Mucosa of descending colon (tissue), 3 donors: ENCODE results near the gene TIMP3. TPM values are rescaled to one million over a fixed set of nuclear protein-coding genes. Genes with fewer than 3 reads are reported as not detected.
A peak's percentile ranks its signal among the peaks of the same experiment; 100 is the strongest.

ENCODE experiments used
- ATAC-seq: fragments of 200-7000 bp; cut with Tn5 transposase; one replicate; pipeline ENCODE4 v1.9.1; 2020; ENCODE audit warnings: mild to moderate bottlenecking, moderate library complexity
- DNase-seq, 3 donors: peaks; one replicate each; pipeline ENCODE4 v3.0.0-alpha.2; 2020
- H3K36me3 ChIP-seq: fragments of 200-600 bp; one replicate; pipeline ENCODE4 v1.8.0; 2021; ENCODE audit warnings: low read depth, mild to moderate bottlenecking
- H3K4me1 ChIP-seq: fragments of 200-600 bp; one replicate; pipeline ENCODE4 v1.8.0; 2021; ENCODE audit warnings: low read depth, mild to moderate bottlenecking
- H3K4me3 ChIP-seq: fragments of 200-600 bp; one replicate; pipeline ENCODE4 v1.8.0; 2021; ENCODE audit warnings: mild to moderate bottlenecking
- H3K9me3 ChIP-seq: fragments of 200-600 bp; one replicate; pipeline ENCODE4 v1.8.0; 2021; ENCODE audit warnings: mild to moderate bottlenecking
- CTCF ChIP-seq: fragments of 200-600 bp; IDR thresholded peaks from one replicate; pipeline ENCODE4 v1.8.0; 2022; ENCODE audit warnings: antibody characterized with exemption, mild to moderate bottlenecking
- intact Hi-C, 2 donors: fragments of 100-400 bp; cut with DNase I in 1 of 2; cut with micrococcal nuclease in 1 of 2; formaldehyde crosslinking; loops; one replicate each; pipeline versions ENCODE4 v1.11.0 to v1.11.1; 2022; cut with DNase I, micrococcal nuclease
- total RNA-seq, 3 donors: library from RNA; stranded (reverse); fragmentation: NEBNext Ultra II Directional in 2 of 3; extraction: Animal tissue kit (Norgen Biotek cat#: 25700) in 2 of 3; gene quantifications; one replicate each; pipeline versions ENCODE4 v1.2.1 to v1.2.4, GENCODE V29; 2021 to 2023
- donor health status: DM: no; HTN: no; CAD: no; lungs with moderate emphysema.
- donor health status: DM: no; HTN: no; CAD: no.
- donor health status: DM: no; HTN: yes; CAD: no.

Gene TIMP3
- total RNA-seq, 3 donors from 2014 or later: 14.4 to 193 (median 49.1) TPM

GRCh38 chr22:32805361-32805881 lies 3.9 kb downstream of the TIMP3 start:
- Histone ChIP-seq H3K4me1 (peaks cover 10% of the 10 kb centered on the region), H3K36me3 (no peaks in the 10 kb centered on the region), H3K9me3 (no peaks in the 10 kb centered on the region), H3K4me3 (no peak overlapping the region)
- ATAC-seq: no peak
- DNase-seq: no peak
- TF ChIP-seq CTCF: no peak
- intact Hi-C loops: no loop called here

GRCh38 chr22:32806296-32806695 lies 4.8 kb downstream of the TIMP3 start:
- DNase-seq: no peak
- ATAC-seq: no peak
- TF ChIP-seq CTCF: no peak
- H3K4me1 ChIP-seq: peaks cover 6% of the 10 kb centered on the region
- intact Hi-C loops: no loop called here
- H3K36me3 ChIP-seq: no peaks in the 10 kb centered on the region
- no peaks in the 10 kb centered on the region for H3K9me3 ChIP-seq
- H3K4me3 ChIP-seq: no peak overlapping the region

GRCh38 chr22:32808038-32808445 lies 6.5 kb downstream of the TIMP3 start:
- no peaks in the 10 kb centered on the region for H3K4me1 ChIP-seq
- intact Hi-C loops: no loop called here
- DNase-seq: peak in 2 of 3 donors; percentile 33 to 41
- ATAC-seq: peak; percentile 85
- H3K4me3 ChIP-seq: no peak overlapping the region
- no peak for TF ChIP-seq CTCF
- H3K9me3 ChIP-seq: no peaks in the 10 kb centered on the region
- no peaks in the 10 kb centered on the region for H3K36me3 ChIP-seq

- Histone ChIP-seq H3K36me3 (no peaks in the 10 kb centered on the region), H3K9me3 (no peaks in the 10 kb centered on the region), H3K4me3 (no peak overlapping the region), H3K4me1 (no peaks in the 10 kb centered on the region)
- intact Hi-C loops: no loop called here
- no peak for TF ChIP-seq CTCF
- DNase-seq (no peak), ATAC-seq (no peak)
Measured at GRCh38 chr22:32809786-32810554, 8.5 kb downstream of the TIMP3 start.

- no peak for TF ChIP-seq CTCF
- Histone ChIP-seq H3K9me3 (no peaks in the 10 kb centered on the region), H3K4me3 (no peak overlapping the region), H3K4me1 (peaks cover 3% of the 10 kb centered on the region), H3K36me3 (no peaks in the 10 kb centered on the region)
- intact Hi-C loops: no loop called here
- DNase-seq: no peak
- no peak for ATAC-seq
Measured at GRCh38 chr22:32810555-32811133, 9.1 kb downstream of the TIMP3 start.
